ENCODE results near the gene TMEM82. TPM values are rescaled to one million over a fixed set of nuclear protein-coding genes. Genes with fewer than 3 reads are reported as not detected.

Gene TMEM82
- total and polyA plus RNA-seq, 2 of the 13 experiments (the other 11 are each of a cell fraction or from before 2014, with no cell fraction given): 0.24 to 0.97 TPM

DNA sequence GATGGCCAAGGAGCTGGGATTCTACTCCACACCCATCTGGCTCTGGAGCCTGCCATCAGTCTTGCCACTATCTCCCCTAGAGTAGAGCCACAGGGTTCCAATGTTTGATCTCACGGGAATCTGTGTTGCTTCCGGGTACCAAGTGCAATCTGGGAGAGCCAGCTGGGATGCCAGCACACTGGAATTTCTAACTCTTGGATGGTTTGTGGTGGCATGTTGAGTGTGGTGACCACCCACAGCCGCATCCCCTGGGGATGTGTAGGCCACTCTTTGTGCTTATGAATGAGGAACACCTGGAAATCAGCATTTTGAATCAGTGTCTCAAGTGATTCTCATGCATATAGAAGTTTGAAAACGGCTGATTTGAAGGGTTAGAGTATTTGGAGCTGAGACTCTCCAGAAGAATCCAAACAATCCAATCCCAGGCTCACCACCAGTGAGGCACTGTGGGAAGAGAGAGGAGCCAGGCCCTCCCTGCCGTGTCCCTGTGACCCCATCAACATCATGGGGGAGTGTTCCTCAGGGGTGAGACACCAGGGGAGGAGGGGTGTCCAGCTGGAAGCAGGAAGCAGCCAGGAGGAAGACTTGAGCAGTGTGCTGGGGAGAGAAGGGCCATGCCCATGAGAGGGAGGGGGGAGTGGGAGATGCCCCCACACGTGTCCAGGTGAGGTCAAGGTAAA is 29.7 kb downstream of the TMEM82 start (continued):
- TF ChIP-seq, protein P1, sequence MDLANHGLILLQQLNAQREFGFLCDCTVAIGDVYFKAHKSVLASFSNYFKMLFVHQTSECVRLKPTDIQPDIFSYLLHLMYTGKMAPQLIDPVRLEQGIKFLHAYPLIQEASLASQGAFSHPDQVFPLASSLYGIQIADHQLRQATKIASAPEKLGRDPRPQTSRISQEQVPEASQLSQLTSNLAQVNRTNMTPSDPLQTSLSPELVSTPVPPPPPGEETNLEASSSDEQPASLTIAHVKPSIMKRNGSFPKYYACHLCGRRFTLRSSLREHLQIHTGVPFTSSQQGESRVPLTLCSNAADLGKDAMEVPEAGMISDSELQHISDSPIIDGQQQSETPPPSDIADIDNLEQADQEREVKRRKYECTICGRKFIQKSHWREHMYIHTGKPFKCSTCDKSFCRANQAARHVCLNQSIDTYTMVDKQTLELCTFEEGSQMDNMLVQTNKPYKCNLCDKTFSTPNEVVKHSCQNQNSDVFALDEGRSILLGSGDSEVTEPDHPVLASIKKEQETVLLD (CRISPR knock-in tag; IDR thresholded peaks at IDR 0.05; ENCODE audit: low read depth): no peak

DNA sequence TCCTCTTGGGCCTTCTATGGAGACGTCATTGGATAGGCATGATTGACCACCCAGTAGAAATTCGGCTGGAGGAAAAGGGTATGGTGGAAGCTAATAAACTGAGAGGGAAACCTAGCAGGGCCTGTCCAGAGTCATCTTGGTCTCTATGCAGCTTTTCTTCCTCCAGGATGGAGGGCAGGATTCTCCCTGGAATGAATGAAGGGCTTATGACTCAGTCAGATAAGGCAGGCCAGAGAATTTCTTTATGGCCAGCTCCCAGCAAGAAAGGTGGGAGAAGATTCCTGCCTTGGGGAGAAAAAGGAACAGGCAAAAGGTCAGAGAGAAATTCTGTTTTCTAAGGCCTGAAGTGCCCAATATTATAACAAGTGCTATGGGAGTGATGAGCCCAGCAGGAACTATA is 33.4 kb downstream of the TMEM82 start:
- ChIA-PET CTCF (ENCODE audit: low intra/inter-chr PET ratio, low total read pairs) (no interaction called here), POLR2A (no interaction called here)
- Histone ChIP-seq H3K9ac (ENCODE audit: insufficient read depth, low read depth, low read length) (no peak overlapping the region), H4K20me1 (ENCODE audit: insufficient read depth, low read length) (no peaks in the 10 kb centered on the region), H3K4me3 (replicated peaks in 1 of 3; ENCODE audit: insufficient read depth in 1 of 3, low read depth in 2 of 3, low read length in 3 of 3) (no peak overlapping the region), H3K9me3 (ENCODE audit: low read length) (no peaks in the 10 kb centered on the region), H3K36me3 (replicated peaks in 1 of 2; ENCODE audit: control insufficient read depth in 1 of 2, insufficient read depth in 2 of 2, low read length in 2 of 2) (peaks cover 1 to 6% of the 10 kb centered on the region in 2 experiments; a peak in 2 of 5 replicates), H3K4me2 (ENCODE audit: low read depth, low read length) (no peak overlapping the region), H3K4me1 (ENCODE audit: insufficient read depth, low read length) (peaks cover 23% of the 10 kb centered on the region), H2AFZ (ENCODE audit: low read length) (no peak overlapping the region), H3K27ac (ENCODE audit: extremely low read length, insufficient read depth, low read length) (no peak overlapping the region), H3K79me2 (ENCODE audit: insufficient read depth, low read length) (no peaks in the 10 kb centered on the region), H3K27me3 (ENCODE audit: control insufficient read depth in 1 of 2, insufficient read depth in 2 of 2, low read length in 2 of 2) (no peaks in the 10 kb centered on the region)
- no peak for DNase-seq (ENCODE audit: low spot score)
- no TSS peak for BruUV-seq (replicated peaks)
- intact Hi-C loops (cut with micrococcal nuclease; ENCODE audit: unreplicated experiment): no loop called here
- ATAC-seq: no peak
- in situ Hi-C loops (cut with HindIII; ENCODE audit: extremely low pct_ligation_motif_present, low pct_unique_long_range_greater_than_20kb): no loop called here
- no peak for FAIRE-seq
- 90% methylated on average over 2 of the region's 2 CpGs for WGBS (ENCODE audit: low lambda C conversion rate)
- TF ChIP-seq PITX1 (CRISPR knock-in tag; IDR thresholded peaks at IDR 0.05): no peak
- TF ChIP-seq GTF3A (CRISPR knock-in tag; conservative IDR thresholded peaks at IDR 0.05): no peak
- no peak for TF ChIP-seq FOXP1 (IDR thresholded peaks at IDR 0.05)
- TF ChIP-seq FOXP1 (CRISPR knock-in tag; IDR thresholded peaks at IDR 0.05): no peak
- no peak for TF ChIP-seq ZNF441 (CRISPR knock-in tag; IDR thresholded peaks at IDR 0.05; ENCODE audit: borderline replicate concordance)
- no peak for TF ChIP-seq ZNF546 (CRISPR knock-in tag; conservative IDR thresholded peaks at IDR 0.05)
- TF ChIP-seq ZNF260 (CRISPR knock-in tag; IDR thresholded peaks at IDR 0.05; ENCODE audit: borderline replicate concordance, low read depth): no peak
- TF ChIP-seq MTA3 (CRISPR knock-in tag; IDR thresholded peaks at IDR 0.05): no peak
- TF ChIP-seq, protein P2, sequence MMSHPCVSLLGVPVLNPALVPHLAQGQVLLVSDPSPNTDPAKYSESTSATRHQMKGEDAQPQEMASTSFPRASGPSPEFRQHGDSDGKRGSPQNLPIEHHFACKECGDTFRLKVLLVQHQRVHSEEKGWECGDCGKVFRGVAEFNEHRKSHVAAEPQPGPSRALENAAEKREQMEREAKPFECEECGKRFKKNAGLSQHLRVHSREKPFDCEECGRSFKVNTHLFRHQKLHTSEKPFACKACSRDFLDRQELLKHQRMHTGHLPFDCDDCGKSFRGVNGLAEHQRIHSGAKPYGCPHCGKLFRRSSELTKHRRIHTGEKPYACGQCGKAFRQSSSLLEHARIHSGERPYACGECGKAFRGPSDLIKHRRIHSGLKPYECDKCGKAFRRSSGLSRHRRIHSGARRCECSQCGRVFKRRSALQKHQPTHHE (CRISPR knock-in tag; IDR thresholded peaks at IDR 0.05; ENCODE audit: borderline replicate concordance): no peak
- no peak for TF ChIP-seq IKZF4 (CRISPR knock-in tag; IDR thresholded peaks at IDR 0.05; ENCODE audit: borderline replicate concordance, low read depth, not compliant biosample characterization)
- TF ChIP-seq, protein P3, sequence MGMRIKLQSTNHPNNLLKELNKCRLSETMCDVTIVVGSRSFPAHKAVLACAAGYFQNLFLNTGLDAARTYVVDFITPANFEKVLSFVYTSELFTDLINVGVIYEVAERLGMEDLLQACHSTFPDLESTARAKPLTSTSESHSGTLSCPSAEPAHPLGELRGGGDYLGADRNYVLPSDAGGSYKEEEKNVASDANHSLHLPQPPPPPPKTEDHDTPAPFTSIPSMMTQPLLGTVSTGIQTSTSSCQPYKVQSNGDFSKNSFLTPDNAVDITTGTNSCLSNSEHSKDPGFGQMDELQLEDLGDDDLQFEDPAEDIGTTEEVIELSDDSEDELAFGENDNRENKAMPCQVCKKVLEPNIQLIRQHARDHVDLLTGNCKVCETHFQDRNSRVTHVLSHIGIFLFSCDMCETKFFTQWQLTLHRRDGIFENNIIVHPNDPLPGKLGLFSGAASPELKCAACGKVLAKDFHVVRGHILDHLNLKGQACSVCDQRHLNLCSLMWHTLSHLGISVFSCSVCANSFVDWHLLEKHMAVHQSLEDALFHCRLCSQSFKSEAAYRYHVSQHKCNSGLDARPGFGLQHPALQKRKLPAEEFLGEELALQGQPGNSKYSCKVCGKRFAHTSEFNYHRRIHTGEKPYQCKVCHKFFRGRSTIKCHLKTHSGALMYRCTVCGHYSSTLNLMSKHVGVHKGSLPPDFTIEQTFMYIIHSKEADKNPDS (CRISPR knock-in tag; IDR thresholded peaks at IDR 0.05): no peak
- TF ChIP-seq ZNF432 (CRISPR knock-in tag; IDR thresholded peaks at IDR 0.05; ENCODE audit: borderline replicate concordance): no peak
- TF ChIP-seq, protein P4, sequence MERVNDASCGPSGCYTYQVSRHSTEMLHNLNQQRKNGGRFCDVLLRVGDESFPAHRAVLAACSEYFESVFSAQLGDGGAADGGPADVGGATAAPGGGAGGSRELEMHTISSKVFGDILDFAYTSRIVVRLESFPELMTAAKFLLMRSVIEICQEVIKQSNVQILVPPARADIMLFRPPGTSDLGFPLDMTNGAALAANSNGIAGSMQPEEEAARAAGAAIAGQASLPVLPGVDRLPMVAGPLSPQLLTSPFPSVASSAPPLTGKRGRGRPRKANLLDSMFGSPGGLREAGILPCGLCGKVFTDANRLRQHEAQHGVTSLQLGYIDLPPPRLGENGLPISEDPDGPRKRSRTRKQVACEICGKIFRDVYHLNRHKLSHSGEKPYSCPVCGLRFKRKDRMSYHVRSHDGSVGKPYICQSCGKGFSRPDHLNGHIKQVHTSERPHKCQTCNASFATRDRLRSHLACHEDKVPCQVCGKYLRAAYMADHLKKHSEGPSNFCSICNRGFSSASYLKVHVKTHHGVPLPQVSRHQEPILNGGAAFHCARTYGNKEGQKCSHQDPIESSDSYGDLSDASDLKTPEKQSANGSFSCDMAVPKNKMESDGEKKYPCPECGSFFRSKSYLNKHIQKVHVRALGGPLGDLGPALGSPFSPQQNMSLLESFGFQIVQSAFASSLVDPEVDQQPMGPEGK (CRISPR knock-in tag; IDR thresholded peaks at IDR 0.05): no peak
